GM12872 (cell line): ENCODE data around the gene CRYZL1.

Experiments used
- TF ChIP-seq, protein P1 (sequence below): IDR thresholded peaks from 3 replicates; pipeline ENCODE4 v1.5.1; 2011; ENCODE audit warnings: low read depth, mild to moderate bottlenecking, low read length, moderate library complexity; ENCODE audit not compliant: insufficient read depth

CRYZL1 gene

DNA sequence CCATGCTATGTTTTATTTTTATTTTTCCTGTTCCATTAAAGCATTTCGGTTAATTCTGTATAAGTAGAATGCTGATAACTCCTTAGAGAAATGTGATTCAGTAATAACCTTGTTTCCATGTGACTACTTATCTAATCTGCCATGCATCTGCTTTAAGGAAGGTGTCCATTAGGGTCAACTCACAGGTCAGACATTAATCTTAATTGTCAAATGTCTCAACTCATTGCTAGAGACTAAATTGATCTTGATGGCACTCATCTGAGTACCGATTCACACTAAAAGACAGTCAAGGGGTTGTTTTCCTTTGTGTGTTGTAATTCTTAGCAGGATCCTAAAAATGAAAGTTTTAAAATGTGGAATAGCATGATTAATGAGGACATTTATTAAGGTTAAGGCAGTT is 42.5 kb upstream of the CRYZL1 start:
- TF ChIP-seq, protein P1, sequence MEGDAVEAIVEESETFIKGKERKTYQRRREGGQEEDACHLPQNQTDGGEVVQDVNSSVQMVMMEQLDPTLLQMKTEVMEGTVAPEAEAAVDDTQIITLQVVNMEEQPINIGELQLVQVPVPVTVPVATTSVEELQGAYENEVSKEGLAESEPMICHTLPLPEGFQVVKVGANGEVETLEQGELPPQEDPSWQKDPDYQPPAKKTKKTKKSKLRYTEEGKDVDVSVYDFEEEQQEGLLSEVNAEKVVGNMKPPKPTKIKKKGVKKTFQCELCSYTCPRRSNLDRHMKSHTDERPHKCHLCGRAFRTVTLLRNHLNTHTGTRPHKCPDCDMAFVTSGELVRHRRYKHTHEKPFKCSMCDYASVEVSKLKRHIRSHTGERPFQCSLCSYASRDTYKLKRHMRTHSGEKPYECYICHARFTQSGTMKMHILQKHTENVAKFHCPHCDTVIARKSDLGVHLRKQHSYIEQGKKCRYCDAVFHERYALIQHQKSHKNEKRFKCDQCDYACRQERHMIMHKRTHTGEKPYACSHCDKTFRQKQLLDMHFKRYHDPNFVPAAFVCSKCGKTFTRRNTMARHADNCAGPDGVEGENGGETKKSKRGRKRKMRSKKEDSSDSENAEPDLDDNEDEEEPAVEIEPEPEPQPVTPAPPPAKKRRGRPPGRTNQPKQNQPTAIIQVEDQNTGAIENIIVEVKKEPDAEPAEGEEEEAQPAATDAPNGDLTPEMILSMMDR: no peak

DNA sequence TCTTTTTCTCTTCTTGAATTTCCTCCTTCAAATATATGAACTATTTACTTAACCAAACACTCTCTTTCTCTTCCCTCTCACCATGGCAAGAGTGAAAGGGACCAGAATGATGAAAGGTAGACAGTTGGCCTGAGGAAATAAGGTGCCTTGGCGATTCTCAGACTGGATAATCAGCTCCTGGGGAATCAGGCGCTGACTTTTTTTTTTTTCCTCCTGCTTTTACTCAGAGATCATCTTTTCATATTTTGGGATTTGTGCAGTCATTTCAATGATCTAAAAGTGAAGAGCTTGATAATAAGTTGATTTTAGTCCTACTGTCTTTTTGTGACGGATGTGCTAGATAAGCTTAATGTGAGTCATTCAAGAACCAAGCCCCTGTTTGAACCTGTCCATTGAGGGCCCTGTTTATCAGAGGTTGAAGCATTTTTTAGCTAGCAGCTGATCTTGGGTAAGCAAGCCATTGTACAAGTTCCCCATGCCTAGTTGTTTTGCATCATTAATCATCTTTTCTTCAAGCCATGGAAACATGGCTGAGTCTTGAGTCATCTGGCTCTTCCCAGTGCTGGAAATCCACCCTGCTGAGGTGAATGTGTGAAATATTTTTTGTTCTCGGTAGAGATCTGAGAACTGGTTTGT is 41.6 kb upstream of the CRYZL1 start:
- TF ChIP-seq, protein P1: no peak

DNA sequence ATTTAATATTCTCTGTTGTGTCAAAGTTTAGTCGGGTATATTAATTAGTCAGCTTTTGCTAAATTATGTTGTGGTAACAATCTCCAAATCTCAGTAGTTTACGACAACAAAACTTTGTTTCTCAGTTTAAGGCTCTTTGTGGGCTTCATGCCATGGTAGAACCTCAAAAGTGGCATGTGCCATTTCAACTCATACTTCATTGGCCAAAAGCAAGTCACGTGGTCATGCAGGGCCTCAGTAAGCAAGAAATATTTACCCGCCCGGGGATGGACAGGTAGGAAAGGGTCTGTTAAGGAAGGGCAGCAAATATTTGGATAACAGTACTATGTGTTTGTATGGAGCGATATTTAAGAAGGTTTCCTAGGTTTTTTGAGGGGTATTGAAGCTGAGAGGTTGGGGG is 39.3 kb upstream of the CRYZL1 start:
- TF ChIP-seq, protein P1: no peak

DNA sequence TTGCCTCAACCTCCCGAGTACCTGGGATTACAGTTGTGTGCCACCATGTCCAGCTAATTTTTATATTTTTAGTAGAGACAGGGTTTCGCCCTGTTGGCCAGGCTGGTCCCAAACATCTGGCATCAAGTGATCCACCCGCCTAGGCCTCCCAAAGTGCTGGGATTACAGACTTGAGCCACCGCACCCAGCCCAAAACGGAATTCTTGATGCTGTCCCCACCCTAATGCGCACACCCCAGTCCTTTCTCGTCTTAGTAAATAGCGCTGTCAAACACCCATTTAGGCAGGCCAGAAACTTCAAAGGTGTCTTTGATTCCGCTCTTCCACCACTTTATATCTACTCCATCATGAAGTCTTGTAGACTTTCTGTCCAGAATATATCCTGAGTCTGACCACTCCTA is 35.9 kb upstream of the CRYZL1 start:
- TF ChIP-seq, protein P1: no peak

DNA sequence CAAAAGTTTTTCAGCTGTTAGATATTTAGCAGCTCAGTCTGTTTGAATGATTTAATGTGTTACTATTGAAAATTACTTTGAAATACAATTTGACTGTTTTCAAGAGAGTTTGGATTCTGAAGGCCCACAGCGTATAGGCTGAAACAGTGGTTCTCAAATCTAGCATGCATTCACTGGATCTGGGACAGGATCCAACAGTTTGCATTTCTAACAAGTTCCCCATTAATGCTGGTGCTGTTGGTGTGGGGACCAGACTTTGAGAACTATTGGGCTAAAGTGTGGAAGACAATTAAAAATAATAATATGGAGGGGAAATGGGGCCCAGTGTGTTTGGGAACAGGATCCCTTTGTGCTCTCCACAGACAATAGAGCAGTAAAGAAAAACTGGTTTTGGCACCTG is 32.7 kb upstream of the CRYZL1 start:
- TF ChIP-seq, protein P1: no peak

DNA sequence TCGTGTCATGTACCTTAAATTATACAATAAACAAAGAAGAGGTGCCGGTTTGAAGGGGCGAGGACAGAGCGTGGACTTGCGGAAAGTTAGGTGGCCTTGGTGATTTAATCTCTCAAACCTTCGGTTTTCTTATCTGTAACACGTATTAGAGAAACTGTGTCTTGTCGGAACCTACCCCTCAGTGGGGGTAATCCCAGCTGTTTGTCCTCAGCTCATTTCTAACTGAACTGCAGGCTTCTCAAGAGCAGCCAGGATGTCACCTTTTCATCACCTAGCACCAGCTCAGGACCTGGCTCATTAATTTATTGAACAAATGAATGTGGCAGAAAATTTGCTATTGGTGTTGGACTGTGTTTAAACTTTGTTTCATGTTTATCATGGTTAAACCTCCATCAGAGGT is 31.9 kb upstream of the CRYZL1 start:
- TF ChIP-seq, protein P1: no peak

DNA sequence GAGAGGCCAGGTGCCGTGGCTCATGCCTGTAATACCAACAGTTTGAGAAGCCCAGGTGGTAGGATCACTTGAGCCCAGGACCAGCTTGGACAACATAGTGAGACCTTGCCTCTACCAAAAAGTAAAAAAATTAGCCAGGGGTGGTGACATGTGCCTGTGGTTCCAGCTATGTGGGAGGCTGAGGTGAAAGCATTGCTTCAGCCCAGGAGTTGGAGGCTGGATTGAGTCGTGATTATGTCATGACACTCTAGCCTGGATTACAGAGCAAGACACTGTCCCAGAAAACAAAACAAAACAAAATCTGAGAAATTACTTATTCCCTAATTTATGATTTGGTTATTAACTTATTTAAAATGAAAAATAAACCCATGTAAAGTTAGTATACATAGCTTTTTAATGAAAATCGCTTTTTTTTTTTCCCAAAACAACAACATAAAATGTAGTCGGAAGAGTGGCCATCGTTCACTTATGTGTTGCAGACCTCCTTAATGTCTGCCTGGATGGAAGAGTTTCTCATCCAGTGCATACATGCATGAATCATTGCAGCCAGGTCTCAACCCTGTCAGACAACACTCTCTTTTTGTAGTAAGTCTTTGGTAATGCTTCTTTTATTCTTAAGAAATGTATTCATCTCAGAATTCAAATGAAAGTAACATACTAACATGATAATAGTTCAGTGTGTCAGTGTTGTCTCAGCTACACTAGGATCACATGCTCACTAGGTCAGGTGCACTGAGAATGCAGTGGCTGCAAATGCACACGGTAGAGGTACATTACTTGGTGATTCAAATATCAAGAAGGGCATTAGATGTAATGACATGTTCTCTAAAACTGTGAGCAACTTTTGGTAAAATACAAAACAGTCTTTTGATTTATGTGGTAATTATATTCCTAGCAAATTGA is 28.8 kb upstream of the CRYZL1 start:
- TF ChIP-seq, protein P1: no peak
